Uterus (tissue), 2 donors: ENCODE results near the gene C2.

ENCODE experiments used
- POLR2A ChIP-seq, 2 donors: fragments of 450-650 bp; IDR thresholded peaks; one replicate each; pipeline ENCODE4 v1.6.1; 2016; ENCODE audit warnings: antibody characterized with exemption in 2 of 2, mild to moderate bottlenecking in 1 of 2, moderate library complexity in 1 of 2
- TF ChIP-seq, protein P1 (sequence below), 4 experiments: fragments of 200-600 bp in 2 of 4; fragments of 450-650 bp in 2 of 4; sonication (generic) in 2 of 4; IDR thresholded peaks; one replicate each; pipeline ENCODE4 v1.5.1; 2016 to 2019; ENCODE audit warnings: antibody characterized with exemption in 4 of 4, mild to moderate bottlenecking in 2 of 4, moderate library complexity in 1 of 4

- TF ChIP-seq, protein P1, sequence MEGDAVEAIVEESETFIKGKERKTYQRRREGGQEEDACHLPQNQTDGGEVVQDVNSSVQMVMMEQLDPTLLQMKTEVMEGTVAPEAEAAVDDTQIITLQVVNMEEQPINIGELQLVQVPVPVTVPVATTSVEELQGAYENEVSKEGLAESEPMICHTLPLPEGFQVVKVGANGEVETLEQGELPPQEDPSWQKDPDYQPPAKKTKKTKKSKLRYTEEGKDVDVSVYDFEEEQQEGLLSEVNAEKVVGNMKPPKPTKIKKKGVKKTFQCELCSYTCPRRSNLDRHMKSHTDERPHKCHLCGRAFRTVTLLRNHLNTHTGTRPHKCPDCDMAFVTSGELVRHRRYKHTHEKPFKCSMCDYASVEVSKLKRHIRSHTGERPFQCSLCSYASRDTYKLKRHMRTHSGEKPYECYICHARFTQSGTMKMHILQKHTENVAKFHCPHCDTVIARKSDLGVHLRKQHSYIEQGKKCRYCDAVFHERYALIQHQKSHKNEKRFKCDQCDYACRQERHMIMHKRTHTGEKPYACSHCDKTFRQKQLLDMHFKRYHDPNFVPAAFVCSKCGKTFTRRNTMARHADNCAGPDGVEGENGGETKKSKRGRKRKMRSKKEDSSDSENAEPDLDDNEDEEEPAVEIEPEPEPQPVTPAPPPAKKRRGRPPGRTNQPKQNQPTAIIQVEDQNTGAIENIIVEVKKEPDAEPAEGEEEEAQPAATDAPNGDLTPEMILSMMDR (IDR thresholded peaks at IDR 0.05): no peak
- no peak for TF ChIP-seq POLR2A (IDR thresholded peaks at IDR 0.05)
Measured at GRCh38 chr6:31883676-31884075, 43.8 kb upstream of the C2 start.
